Hepatocyte (in vitro differentiated cells): ENCODE results near the gene SCAPER. TPM values are rescaled to one million over a fixed set of nuclear protein-coding genes. Genes with fewer than 3 reads are reported as not detected.
"Not testable (repeated sequence)": the region's sequence is repeated elsewhere in the genome, so short reads cannot be mapped to it uniquely, and the experiment has no call there.

Experiments used
- DNase-seq: peaks from one replicate; pipeline ENCODE4 v3.0.0-alpha.2; 2016; ENCODE audit warnings: low spot score
- H2AFZ ChIP-seq: fragments of 200-600 bp; sonication (generic); 2 replicates; pipeline ENCODE4 v1.6.0; 2016; ENCODE audit warnings: antibody characterized with exemption, mild to moderate bottlenecking
- H3K27ac ChIP-seq: fragments of 200-600 bp; sonication (generic); 2 replicates; pipeline ENCODE4 v1.5.1; 2016; ENCODE audit warnings: mild to moderate bottlenecking
- H3K27me3 ChIP-seq: fragments of 200-600 bp; sonication (generic); 2 replicates; pipeline ENCODE4 v1.6.1; 2016
- H3K36me3 ChIP-seq: fragments of 200-600 bp; sonication (generic); replicated peaks from 2 replicates; pipeline ENCODE4 v1.5.1; 2016; ENCODE audit warnings: low read depth; ENCODE audit not compliant: insufficient read depth
- H3K4me1 ChIP-seq: fragments of 200-600 bp; sonication (generic); 2 replicates; pipeline ENCODE4 v1.5.1; 2016; ENCODE audit warnings: mild to moderate bottlenecking, moderate library complexity; ENCODE audit not compliant: insufficient read depth
- H3K4me2 ChIP-seq: fragments of 200-600 bp; sonication (generic); 2 replicates; pipeline ENCODE4 v1.6.0; 2016
- H3K4me3 ChIP-seq: fragments of 200-600 bp; sonication (generic); 2 replicates; pipeline ENCODE4 v1.5.1; 2016; ENCODE audit warnings: mild to moderate bottlenecking
- H3K79me2 ChIP-seq: fragments of 200-600 bp; sonication (generic); 2 replicates; pipeline ENCODE4 v1.6.0; 2017; ENCODE audit warnings: mild to moderate bottlenecking
- H3K9me2 ChIP-seq: fragments of 200-600 bp; sonication (generic); replicated peaks from 2 replicates; pipeline ENCODE4 v1.6.0; 2017; ENCODE audit warnings: mild to moderate bottlenecking; ENCODE audit not compliant: insufficient read depth
- H3K9me3 ChIP-seq: fragments of 200-600 bp; sonication (generic); 2 replicates; pipeline ENCODE4 v1.5.1; 2016; ENCODE audit warnings: low read depth, mild to moderate bottlenecking
- H4K20me1 ChIP-seq: fragments of 200-600 bp; sonication (generic); 2 replicates; pipeline ENCODE4 v1.6.0; 2016; ENCODE audit warnings: mild to moderate bottlenecking; ENCODE audit not compliant: insufficient read depth, poor library complexity, severe bottlenecking
- EZH2 ChIP-seq: fragments of 200-600 bp; sonication (generic); IDR thresholded peaks from 2 replicates; pipeline ENCODE4 v1.6.1; 2016; ENCODE audit warnings: antibody characterized with exemption, mild to moderate bottlenecking, borderline replicate concordance
- EZH2phosphoT487 ChIP-seq: fragments of 200-600 bp; sonication (generic); IDR thresholded peaks from one replicate; pipeline ENCODE4 v1.6.1; 2018; ENCODE audit warnings: antibody characterized with exemption, mild to moderate bottlenecking, low read depth, moderate library complexity; ENCODE audit not compliant: unreplicated experiment, severe bottlenecking
- WGBS: methylation state at CpG from one replicate; pipeline ENCODE4 v1.1.6; 2016; ENCODE audit warnings: low lambda C conversion rate; ENCODE audit errors: missing lambda C conversion rate; 5-methylcytosine and 5-hydroxymethylcytosine counted together
- polyA plus RNA-seq: library from polyadenylated mRNA; unstranded; fragments of >200 nt; fragmentation: Nextera tagmentation; extraction: Ambion mirVana; gene quantifications from 2 replicates; pipeline ENCODE4 v1.2.1, GENCODE V29; 2016
- total RNA-seq: library from RNA; depleted of rRNA; stranded (reverse); fragments of >200 nt; gene quantifications from 2 replicates; pipeline ENCODE4 v1.2.3, GENCODE V29; 2014
- TF ChIP-seq, protein P1 (sequence below): fragments of 200-600 bp; sonication (generic); IDR thresholded peaks from 2 replicates; pipeline ENCODE4 v1.5.1; 2016; ENCODE audit warnings: antibody characterized with exemption, mild to moderate bottlenecking; ENCODE audit not compliant: poor library complexity

The SCAPER gene
- total and polyA plus RNA-seq, 2 experiments from 2014 or later, result 20.8 to 27.4 TPM

DNA sequence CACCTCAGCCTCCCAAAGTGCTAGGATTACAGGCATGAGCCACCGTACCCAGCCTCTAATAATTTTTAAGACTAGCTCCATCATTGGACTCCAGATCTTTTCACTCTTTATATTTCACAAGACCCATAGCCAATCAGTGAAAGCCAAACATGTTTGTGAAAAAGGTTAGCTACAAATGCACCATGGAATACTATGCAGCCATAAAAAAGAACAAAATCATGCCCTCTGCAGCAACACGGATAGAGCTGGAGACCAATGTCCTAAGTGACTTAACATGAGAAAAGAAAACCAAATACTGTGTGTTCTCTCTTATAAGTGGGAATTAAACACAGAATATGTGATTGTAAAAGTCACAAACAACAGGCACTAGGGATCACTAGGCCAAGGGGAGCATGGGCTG lies 3.2 kb downstream of the SCAPER start:
- Histone ChIP-seq H3K4me3 (no peak overlapping the region), H3K4me1 (peaks cover 26% of the 10 kb centered on the region), H3K27me3 (no peaks in the 10 kb centered on the region), H3K79me2 (peaks cover 57% of the 10 kb centered on the region), H2AFZ (no peak overlapping the region), H3K9me2 (no peaks in the 10 kb centered on the region), H3K36me3 (no peaks in the 10 kb centered on the region), H3K27ac (no peak overlapping the region), H3K4me2 (no peak overlapping the region), H3K9me3 (no peaks in the 10 kb centered on the region), H4K20me1 (no peaks in the 10 kb centered on the region)
- no peak for DNase-seq
- TF ChIP-seq EZH2phosphoT487 (no peak), EZH2 (no peak)
- TF ChIP-seq, protein P1, sequence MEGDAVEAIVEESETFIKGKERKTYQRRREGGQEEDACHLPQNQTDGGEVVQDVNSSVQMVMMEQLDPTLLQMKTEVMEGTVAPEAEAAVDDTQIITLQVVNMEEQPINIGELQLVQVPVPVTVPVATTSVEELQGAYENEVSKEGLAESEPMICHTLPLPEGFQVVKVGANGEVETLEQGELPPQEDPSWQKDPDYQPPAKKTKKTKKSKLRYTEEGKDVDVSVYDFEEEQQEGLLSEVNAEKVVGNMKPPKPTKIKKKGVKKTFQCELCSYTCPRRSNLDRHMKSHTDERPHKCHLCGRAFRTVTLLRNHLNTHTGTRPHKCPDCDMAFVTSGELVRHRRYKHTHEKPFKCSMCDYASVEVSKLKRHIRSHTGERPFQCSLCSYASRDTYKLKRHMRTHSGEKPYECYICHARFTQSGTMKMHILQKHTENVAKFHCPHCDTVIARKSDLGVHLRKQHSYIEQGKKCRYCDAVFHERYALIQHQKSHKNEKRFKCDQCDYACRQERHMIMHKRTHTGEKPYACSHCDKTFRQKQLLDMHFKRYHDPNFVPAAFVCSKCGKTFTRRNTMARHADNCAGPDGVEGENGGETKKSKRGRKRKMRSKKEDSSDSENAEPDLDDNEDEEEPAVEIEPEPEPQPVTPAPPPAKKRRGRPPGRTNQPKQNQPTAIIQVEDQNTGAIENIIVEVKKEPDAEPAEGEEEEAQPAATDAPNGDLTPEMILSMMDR, result no peak
- 99% methylated on average over 2 of the region's 2 CpGs for WGBS

DNA sequence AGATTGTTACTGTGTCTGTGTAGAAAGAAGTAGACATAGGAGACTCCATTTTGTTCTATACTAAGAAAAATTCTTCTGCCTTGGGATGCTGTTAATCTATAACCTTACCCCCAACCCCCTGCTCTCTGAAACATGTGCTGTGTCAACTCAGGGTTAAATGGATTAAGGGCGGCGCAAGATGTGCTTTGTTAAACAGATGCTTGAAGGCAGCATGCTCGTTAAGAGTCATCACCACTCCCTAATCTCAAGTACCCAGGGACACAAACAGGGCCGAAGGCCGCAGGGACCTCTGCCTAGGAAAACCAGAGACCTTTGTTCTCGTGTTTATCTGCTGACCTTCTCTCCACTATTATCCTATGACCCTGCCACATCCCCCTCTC lies 5.2 kb downstream of the SCAPER start:
- H3K9me2 ChIP-seq, DNase-seq, H2AFZ ChIP-seq, H3K4me3 ChIP-seq, H3K36me3 ChIP-seq, H4K20me1 ChIP-seq, H3K9me3 ChIP-seq, H3K4me2 ChIP-seq, H3K27me3 ChIP-seq: not testable (repeated sequence)
- Histone ChIP-seq H3K4me1 (peaks cover 15% of the 10 kb centered on the region), H3K79me2 (peaks cover 78% of the 10 kb centered on the region), H3K27ac (peak overlapping the region; percentile 66)
- WGBS, result 49% methylated on average over 3 of the region's 6 CpGs

DNA sequence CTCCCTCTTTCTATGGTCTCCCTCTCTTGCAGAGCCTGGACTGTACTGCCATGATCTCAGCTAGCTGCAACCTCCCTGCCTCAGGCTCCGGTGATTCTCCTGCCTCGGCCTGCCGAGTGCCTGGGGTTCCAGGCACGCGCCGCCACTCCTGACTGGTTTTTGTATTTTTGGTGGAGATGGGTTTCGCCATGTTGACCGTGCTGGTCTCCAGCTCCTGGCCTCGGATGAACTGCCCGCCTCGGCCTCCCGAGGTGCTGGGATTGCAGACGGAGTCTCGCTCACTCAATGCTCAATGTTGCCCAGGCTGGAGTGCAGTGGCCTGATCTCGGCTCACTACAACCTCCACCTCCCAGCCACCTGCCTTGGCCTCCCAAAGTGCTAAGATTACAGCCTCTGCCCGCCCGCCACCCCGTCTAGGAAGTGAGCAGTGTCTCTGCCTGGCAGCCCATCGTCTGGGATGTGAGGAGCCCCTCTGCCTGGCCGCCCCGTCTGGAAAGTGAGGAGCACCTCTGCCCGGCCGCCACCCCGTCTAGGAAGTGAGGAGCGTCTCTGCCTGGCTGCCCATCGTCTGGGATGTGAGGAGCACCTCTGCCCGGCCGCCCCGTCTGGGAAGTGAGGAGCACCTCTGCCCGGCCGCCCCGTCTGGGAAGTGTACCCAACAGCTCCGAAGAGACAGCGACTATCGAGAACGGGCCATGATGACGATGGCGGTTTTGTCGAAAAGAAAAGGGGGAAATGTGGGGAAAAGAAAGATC lies 5.8 kb downstream of the SCAPER start:
- not testable (repeated sequence) for H3K27me3 ChIP-seq, H3K9me2 ChIP-seq, H3K4me2 ChIP-seq, H4K20me1 ChIP-seq, H3K9me3 ChIP-seq, H2AFZ ChIP-seq, H3K36me3 ChIP-seq, H3K4me3 ChIP-seq, DNase-seq
- peaks cover 13% of the 10 kb centered on the region for H3K4me1 ChIP-seq
- H3K79me2 ChIP-seq, result peaks cover 82% of the 10 kb centered on the region
- 96% methylated on average over 34 of the region's 39 CpGs for WGBS
- H3K27ac ChIP-seq, result peak overlapping the region; percentile 66

DNA sequence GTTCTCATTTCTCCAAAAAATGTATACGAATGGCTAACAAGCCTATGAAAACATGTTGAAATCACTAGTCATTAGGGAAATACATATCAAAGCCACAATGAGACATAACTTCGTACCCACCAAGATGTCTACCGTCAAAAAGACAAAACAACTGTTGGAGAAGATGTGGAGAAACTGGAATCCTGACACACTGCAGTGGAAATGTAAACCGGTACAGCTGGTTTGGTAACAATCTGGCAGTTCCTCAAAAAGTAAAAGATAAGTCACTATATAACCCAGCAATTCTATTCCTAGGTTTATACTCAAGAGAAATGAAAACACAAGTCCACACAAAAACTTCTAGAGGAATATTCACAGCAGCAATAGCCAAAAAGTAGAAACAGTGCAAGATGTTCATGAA lies 7.0 kb downstream of the SCAPER start:
- peaks cover 2% of the 10 kb centered on the region for H3K4me1 ChIP-seq
- no peak overlapping the region for H3K4me2 ChIP-seq
- H2AFZ ChIP-seq, result no peak overlapping the region
- no peaks in the 10 kb centered on the region for H3K27me3 ChIP-seq
- TF ChIP-seq, protein P1, result no peak
- TF ChIP-seq EZH2phosphoT487 (no peak), EZH2 (no peak)
- no peaks in the 10 kb centered on the region for H3K36me3 ChIP-seq
- H4K20me1 ChIP-seq, result no peaks in the 10 kb centered on the region
- H3K9me2 ChIP-seq, result no peaks in the 10 kb centered on the region
- H3K9me3 ChIP-seq, result no peaks in the 10 kb centered on the region
- peaks cover 84% of the 10 kb centered on the region for H3K79me2 ChIP-seq
- no peak overlapping the region for H3K27ac ChIP-seq
- no peak for DNase-seq
- H3K4me3 ChIP-seq, result no peak overlapping the region
- 93% methylated on average over 4 of the region's 4 CpGs for WGBS
